Lower leg skin (tissue), 3 donors: ENCODE data around the gene EFR3B.

ENCODE experiments used
- POLR2A ChIP-seq, 2 donors: fragments of 450-650 bp; IDR thresholded peaks; one replicate each; pipeline ENCODE4 v1.6.1; 2016 to 2017; ENCODE audit warnings: antibody characterized with exemption in 2 of 2, mild to moderate bottlenecking in 1 of 2, moderate library complexity in 1 of 2
- TF ChIP-seq, protein P1 (sequence below), 3 donors: fragments of 450-650 bp; IDR thresholded peaks; one replicate each; pipeline ENCODE4 v1.5.1; 2016; ENCODE audit warnings: antibody characterized with exemption in 3 of 3, mild to moderate bottlenecking in 3 of 3, moderate library complexity in 2 of 3

GRCh38 chr2:25009954-25010353 lies 31.9 kb upstream of the EFR3B start:
- TF ChIP-seq, protein P1, sequence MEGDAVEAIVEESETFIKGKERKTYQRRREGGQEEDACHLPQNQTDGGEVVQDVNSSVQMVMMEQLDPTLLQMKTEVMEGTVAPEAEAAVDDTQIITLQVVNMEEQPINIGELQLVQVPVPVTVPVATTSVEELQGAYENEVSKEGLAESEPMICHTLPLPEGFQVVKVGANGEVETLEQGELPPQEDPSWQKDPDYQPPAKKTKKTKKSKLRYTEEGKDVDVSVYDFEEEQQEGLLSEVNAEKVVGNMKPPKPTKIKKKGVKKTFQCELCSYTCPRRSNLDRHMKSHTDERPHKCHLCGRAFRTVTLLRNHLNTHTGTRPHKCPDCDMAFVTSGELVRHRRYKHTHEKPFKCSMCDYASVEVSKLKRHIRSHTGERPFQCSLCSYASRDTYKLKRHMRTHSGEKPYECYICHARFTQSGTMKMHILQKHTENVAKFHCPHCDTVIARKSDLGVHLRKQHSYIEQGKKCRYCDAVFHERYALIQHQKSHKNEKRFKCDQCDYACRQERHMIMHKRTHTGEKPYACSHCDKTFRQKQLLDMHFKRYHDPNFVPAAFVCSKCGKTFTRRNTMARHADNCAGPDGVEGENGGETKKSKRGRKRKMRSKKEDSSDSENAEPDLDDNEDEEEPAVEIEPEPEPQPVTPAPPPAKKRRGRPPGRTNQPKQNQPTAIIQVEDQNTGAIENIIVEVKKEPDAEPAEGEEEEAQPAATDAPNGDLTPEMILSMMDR (IDR thresholded peaks at IDR 0.05): no peak
- TF ChIP-seq POLR2A (IDR thresholded peaks at IDR 0.05): no peak
